ENCODE measurements around the gene PIK3C3.

- TF ChIP-seq POLR2A (IDR thresholded peaks at IDR 0.05; ENCODE audit: low read length), result no peak
- TF ChIP-seq GATA1 (IDR thresholded peaks at IDR 0.05; ENCODE audit: low read depth, low read length), result no peak
Measured at GRCh38 chr18:42069036-42069435, 114.0 kb downstream of the PIK3C3 start.

Measured in erythroblast (primary cell).